ENCODE data around the gene TAS1R1. TPM values are rescaled to one million over a fixed set of nuclear protein-coding genes. Genes with fewer than 3 reads are reported as not detected.

TAS1R1 gene
- total RNA-seq, 2 donors from 2014 or later: not detected

GRCh38 chr1:6627841-6628545 is 72.9 kb downstream of the TAS1R1 start:
- no peak for ATAC-seq (replicated peaks)
- Mint-ChIP-seq H3K27me3 (no peaks in the 10 kb centered on the region), H3K36me3 (ENCODE audit: low read depth) (peaks cover 73% of the 10 kb centered on the region), H3K27ac (peak overlapping the region; percentile 45), H3K4me3 (peak overlapping the region; percentile 88), H3K9me3 (no peaks in the 10 kb centered on the region), H3K4me1 (peaks cover 5% of the 10 kb centered on the region)

GRCh38 chr1:6628971-6629479 is 73.9 kb downstream of the TAS1R1 start:
- Mint-ChIP-seq H3K9me3 (no peaks in the 10 kb centered on the region), H3K27ac (no peak overlapping the region), H3K4me1 (peaks cover 5% of the 10 kb centered on the region), H3K36me3 (ENCODE audit: low read depth) (peaks cover 76% of the 10 kb centered on the region), H3K27me3 (no peaks in the 10 kb centered on the region), H3K4me3 (no peak overlapping the region)
- no peak for ATAC-seq (replicated peaks)

Other genes with a start within 250 kb of the TAS1R1 start
- gene ACOT7, start 161.5 kb upstream of the TAS1R1 start, total RNA-seq: 10 to 100 TPM; 43.5 to 96.3 TPM
- under 1 TPM; 0.17 to 0.37 TPM for gene HES2, start 135.4 kb upstream of the TAS1R1 start, total RNA-seq
- 1 to 10 TPM in 1 of 2 donors, under 1 TPM in 1; 0.71 to 3.5 TPM for gene ESPN, start 130.5 kb upstream of the TAS1R1 start, total RNA-seq
- gene TNFRSF25, start 89.1 kb upstream of the TAS1R1 start, total RNA-seq: 100 to 1,000 TPM; 132 to 199 TPM
- gene PLEKHG5, start 63.6 kb upstream of the TAS1R1 start, total RNA-seq: 1 to 10 TPM; 3.2 to 3.8 TPM
- 10 to 100 TPM; 33.2 to 58.0 TPM for gene NOL9, start 794 bp upstream of the TAS1R1 start, total RNA-seq
- gene ZBTB48, start 24.7 kb downstream of the TAS1R1 start, total RNA-seq: 10 to 100 TPM; 22.0 to 28.5 TPM
- gene KLHL21, start 47.6 kb downstream of the TAS1R1 start, total RNA-seq: 10 to 100 TPM; 32.3 to 35.3 TPM
- gene PHF13, start 58.4 kb downstream of the TAS1R1 start, total RNA-seq: 10 to 100 TPM; 14.8 to 23.7 TPM
- gene THAP3, start 69.6 kb downstream of the TAS1R1 start, total RNA-seq: 10 to 100 TPM; 19.3 to 34.6 TPM
- 10 to 100 TPM; 30.6 to 70.5 TPM for gene DNAJC11, start 146.5 kb downstream of the TAS1R1 start, total RNA-seq
- gene CAMTA1, start 230.1 kb downstream of the TAS1R1 start, total RNA-seq: 10 to 100 TPM; 36.7 to 51.9 TPM

All from activated T-helper 17 cell treated with anti-CD3 and anti-CD28 coated beads, Interleukin-2, amount 50 U/mL, for 72 hours (primary cell).